IMR-90 (cell line): ENCODE measurements around the gene LRRC14B. TPM values are rescaled to one million over a fixed set of nuclear protein-coding genes. Genes with fewer than 3 reads are reported as not detected.

Source experiments
- ATAC-seq: fragments of 200-7000 bp; cut with Tn5 transposase; 2 replicates; pipeline ENCODE4 v1.9.1; 2020; ENCODE audit warnings: low read depth, mild to moderate bottlenecking, moderate library complexity
- BruUV-seq: library from RNA; stranded (reverse); fragments of 400-500 nt; replicated peaks from 2 replicates; lab custom pipeline; 2021; lab: Mats Ljungman, UMichigan
- CTCF ChIA-PET: fragments of 300-600 bp; formaldehyde crosslinking; extraction: SDS; loops from one replicate; lab custom pipeline; 2021; ENCODE audit warnings: antibody characterized with exemption; lab: Yijun Ruan, JAX
- POLR2A ChIA-PET: fragments of 300-600 bp; sonication (Branson Sonifier 250); formaldehyde crosslinking; loops from one replicate; lab custom pipeline; 2022; ENCODE audit warnings: antibody characterized with exemption; ENCODE audit not compliant: unreplicated experiment; lab: Charles Lee
- DNase-seq: peaks from one replicate; pipeline ENCODE4 v3.0.0; 2013
- H2AFZ ChIP-seq: replicated peaks from 2 replicates; pipeline ENCODE3; 2013; ENCODE audit warnings: low read length, mild to moderate bottlenecking; ENCODE audit not compliant: poor library complexity
- H2AK5ac ChIP-seq: 2 replicates; pipeline ENCODE4 v1.6.1; 2013; ENCODE audit warnings: low read depth, low read length, inconsistent platforms
- H2AK9ac ChIP-seq: replicated peaks from 2 replicates; pipeline ENCODE3; 2013; ENCODE audit warnings: mild to moderate bottlenecking, low read depth, low read length, moderate library complexity; ENCODE audit not compliant: poor library complexity
- H2BK120ac ChIP-seq: 2 replicates; pipeline ENCODE4 v1.6.1; 2013; ENCODE audit warnings: low read depth, low read length, inconsistent platforms
- H2BK15ac ChIP-seq: 3 replicates; pipeline ENCODE4 v1.6.1; 2013; ENCODE audit warnings: low read depth, low read length, inconsistent platforms
- H2BK20ac ChIP-seq: 2 replicates; pipeline ENCODE4 v1.6.1; 2013; ENCODE audit warnings: low read depth, mild to moderate bottlenecking, inconsistent platforms, low read length, moderate library complexity
- H2BK5ac ChIP-seq: 2 replicates; pipeline ENCODE4 v1.6.1; 2013; ENCODE audit warnings: mild to moderate bottlenecking, low read depth, low read length, inconsistent platforms; ENCODE audit not compliant: poor library complexity, severe bottlenecking
- H3K14ac ChIP-seq: replicated peaks from 2 replicates; pipeline ENCODE4 v1.6.1; 2013; ENCODE audit warnings: low read depth, low read length, inconsistent platforms
- H3K18ac ChIP-seq: 2 replicates; pipeline ENCODE4 v1.6.1; 2013; ENCODE audit warnings: low read depth, low read length, control low read depth
- H3K23ac ChIP-seq: 2 replicates; pipeline ENCODE4 v1.6.1; 2013; ENCODE audit warnings: low read depth, low read length, inconsistent platforms
- H3K27ac ChIP-seq: 2 replicates; pipeline ENCODE4 v1.5.1; 2013; ENCODE audit warnings: mild to moderate bottlenecking, control low read depth, low read length; ENCODE audit not compliant: insufficient read depth
- H3K27me3 ChIP-seq: 2 replicates; pipeline ENCODE4 v1.6.1; 2013; ENCODE audit warnings: low read length; ENCODE audit not compliant: control insufficient read depth, insufficient read depth
- H3K36me3 ChIP-seq: 2 replicates; pipeline ENCODE4 v1.6.1; 2013; ENCODE audit warnings: low read length, mixed read lengths; ENCODE audit not compliant: control insufficient read depth, insufficient read depth
- H3K4ac ChIP-seq: 2 replicates; pipeline ENCODE4 v1.6.1; 2013; ENCODE audit warnings: low read depth, low read length, inconsistent platforms
- H3K4me1 ChIP-seq: 2 replicates; pipeline ENCODE4 v1.6.1; 2013; ENCODE audit warnings: low read length, mixed read lengths; ENCODE audit not compliant: control insufficient read depth, insufficient read depth
- H3K4me2 ChIP-seq: 2 replicates; pipeline ENCODE4 v1.6.1; 2013; ENCODE audit warnings: low read depth, mild to moderate bottlenecking, control low read depth, low read length, moderate library complexity
- H3K4me3 ChIP-seq: 2 replicates; pipeline ENCODE4 v1.5.1; 2013; ENCODE audit warnings: low read depth, mild to moderate bottlenecking, control low read depth, low read length, moderate library complexity; ENCODE audit not compliant: insufficient read depth
- H3K56ac ChIP-seq: 2 replicates; pipeline ENCODE4 v1.6.1; 2013; ENCODE audit warnings: low read length, inconsistent platforms; ENCODE audit not compliant: insufficient read depth; ENCODE audit errors: extremely low read depth
- H3K79me1 ChIP-seq, 2 experiments: 2 replicates each; pipeline ENCODE4 v1.6.1; 2013; ENCODE audit warnings: low read length in 2 of 2, inconsistent platforms in 1 of 2, low read depth in 1 of 2
- H3K9ac ChIP-seq: 2 replicates; pipeline ENCODE4 v1.6.1; 2013; ENCODE audit warnings: low read depth, low read length, control low read depth
- H3K9me1 ChIP-seq: 2 replicates; pipeline ENCODE4 v1.6.1; 2013; ENCODE audit warnings: low read length, inconsistent platforms; ENCODE audit not compliant: insufficient read depth
- H3K9me3 ChIP-seq: 2 replicates; pipeline ENCODE4 v1.6.1; 2013; ENCODE audit warnings: low read length; ENCODE audit not compliant: control insufficient read depth, insufficient read depth
- H4K20me1 ChIP-seq: 2 replicates; pipeline ENCODE4 v1.6.1; 2013; ENCODE audit warnings: low read length, inconsistent platforms; ENCODE audit not compliant: insufficient read depth
- H4K5ac ChIP-seq: 2 replicates; pipeline ENCODE4 v1.6.1; 2013; ENCODE audit warnings: mild to moderate bottlenecking, low read depth, low read length, control low read depth
- H4K8ac ChIP-seq, 2 experiments: 2 replicates each; pipeline ENCODE4 v1.6.1; 2013; ENCODE audit warnings: low read depth in 2 of 2, low read length in 2 of 2, control low read depth in 1 of 2, inconsistent platforms in 1 of 2
- H4K91ac ChIP-seq: 2 replicates; pipeline ENCODE4 v1.6.1; 2013; ENCODE audit warnings: low read depth, low read length, inconsistent platforms; ENCODE audit not compliant: insufficient read depth
- BHLHE40 ChIP-seq: fragments of 150-350 bp; IDR thresholded peaks from 2 replicates; pipeline ENCODE4 v1.6.1; 2016; ENCODE audit warnings: mild to moderate bottlenecking, low read depth, low read length
- WGBS, 2 experiments: methylation state at CpG; one replicate each; pipeline versions ENCODE4 v1.1.5 to v1.1.7; 2013; ENCODE audit warnings: missing lambda C conversion rate in 2 of 2; ENCODE audit not compliant: insufficient read length in 1 of 2; ENCODE audit errors: extremely low coverage in 2 of 2; 5-methylcytosine and 5-hydroxymethylcytosine counted together
- dilution Hi-C: fragments of 300-500 bp; cut with HindIII; formaldehyde crosslinking; loops from one replicate; pipeline ENCODE4 v1.14.3; 2018; ENCODE audit warnings: low sequenced_read_pairs; ENCODE audit not compliant: unreplicated experiment
- in situ Hi-C: fragments of 300-500 bp; cut with MboI; formaldehyde crosslinking; loops from 3 replicates; pipeline ENCODE4 v1.14.3; 2019; ENCODE audit warnings: low sequenced_read_pairs, inconsistent platforms, mixed read lengths
- intact Hi-C: fragments of 100-400 bp; cut with micrococcal nuclease; formaldehyde crosslinking; loops from 2 replicates; pipeline ENCODE4 v1.10.0; 2022
- polyA plus RNA-seq, 3 experiments: library from polyadenylated mRNA; depleted of rRNA; stranded (reverse); fragments of >200 nt; gene quantifications; 2 replicates each; pipeline ENCODE4 v1.2.3, GENCODE V29; 2012; ENCODE audit warnings: low replicate concordance in 1 of 3
- total RNA-seq: library from RNA; depleted of rRNA; stranded (reverse); fragments of >200 nt; gene quantifications from 2 replicates; pipeline ENCODE4 v1.2.3, GENCODE V29; 2012

Gene LRRC14B
- total and polyA plus RNA-seq, 2 of the 4 experiments (the other 2 are of a cell fraction), result not detected

GRCh38 chr5:192691-192969 lies 1.3 kb downstream of the LRRC14B start:
- no peak overlapping the region for H2BK5ac ChIP-seq
- peaks cover 2% of the 10 kb centered on the region; the same call in 1 of the 2 replicates for H4K20me1 ChIP-seq
- H3K27ac ChIP-seq, result no peak overlapping the region
- dilution Hi-C loops, result no loop called here
- WGBS, 2 experiments, result 80% methylated on average over 3 of the region's 9 CpGs; no CpG with 5 or more reads in 1 of the 2 experiments
- ChIA-PET POLR2A (no interaction called here), CTCF (interaction anchor here (0.6 kb wide), 1 partner anchor 134 kb away, joined by 3 read pairs; no protein-coding TSS in a partner anchor)
- no peak overlapping the region for H3K4ac ChIP-seq
- no peaks in the 10 kb centered on the region for H3K4me1 ChIP-seq
- H3K14ac ChIP-seq, result no peak overlapping the region
- no peak overlapping the region for H4K8ac ChIP-seq
- H2BK120ac ChIP-seq, result no peak overlapping the region
- H3K36me3 ChIP-seq, result no peaks in the 10 kb centered on the region
- no peak overlapping the region for H3K9ac ChIP-seq
- H2BK20ac ChIP-seq, result no peak overlapping the region
- no peak overlapping the region for H2AFZ ChIP-seq
- intact Hi-C loops, result no loop called here
- no peak overlapping the region for H2AK9ac ChIP-seq
- no peak for DNase-seq
- no peak overlapping the region for H3K4me3 ChIP-seq
- no TSS peak for BruUV-seq
- peaks cover 3% of the 10 kb centered on the region; the same call in 1 of the 2 replicates for H3K9me1 ChIP-seq
- H3K27me3 ChIP-seq, result peaks cover 12% of the 10 kb centered on the region; the same call in 1 of the 2 replicates
- no peak overlapping the region for H3K4me2 ChIP-seq
- no peak overlapping the region for H4K5ac ChIP-seq
- H3K9me3 ChIP-seq, result no peaks in the 10 kb centered on the region
- no peak overlapping the region for H3K56ac ChIP-seq
- no peaks in the 10 kb centered on the region for H3K79me1 ChIP-seq
- no peak for ATAC-seq
- no peak overlapping the region for H3K23ac ChIP-seq
- H4K91ac ChIP-seq, result no peak overlapping the region
- H3K18ac ChIP-seq, result no peak overlapping the region
- no peak for TF ChIP-seq BHLHE40
- H2AK5ac ChIP-seq, result no peak overlapping the region
- H2BK15ac ChIP-seq, result no peak overlapping the region
- in situ Hi-C loops, result no loop called here
